GM23248 (cell line): Measurements from ENCODE around the gene MYO1E.

Experiments used
- EZH2 ChIP-seq: fragments of 200-600 bp; sonication (generic); IDR thresholded peaks from 2 replicates; pipeline ENCODE4 v1.6.1; 2018; ENCODE audit warnings: antibody characterized with exemption, mild to moderate bottlenecking; ENCODE audit not compliant: insufficient read depth, poor library complexity, severe bottlenecking
- EZH2phosphoT487 ChIP-seq: fragments of 200-600 bp; sonication (generic); IDR thresholded peaks from 2 replicates; pipeline ENCODE4 v1.6.1; 2018; ENCODE audit warnings: antibody characterized with exemption, moderate library complexity, mild to moderate bottlenecking, low read depth; ENCODE audit not compliant: insufficient read depth

GRCh38 chr15:59420986-59421618 is 48.4 kb upstream of the MYO1E start:
- no peak for TF ChIP-seq EZH2phosphoT487
- TF ChIP-seq EZH2 = no peak
